K562 (cell line): ENCODE measurements around the gene ANP32B. TPM values are rescaled to one million over a fixed set of nuclear protein-coding genes. Genes with fewer than 3 reads are reported as not detected.

ENCODE experiments used
- DACH1 ChIP-seq: fragments of 450-650 bp; IDR thresholded peaks from 2 replicates; pipeline ENCODE4 v1.6.1; 2018; ENCODE audit not compliant: partially characterized antibody
- FOXK2 ChIP-seq, 2 experiments: fragments of 450-650 bp; IDR thresholded peaks in 1 of 2; conservative IDR thresholded peaks in 1 of 2; 2 replicates each; pipeline ENCODE4 v1.6.1; 2016; ENCODE audit warnings: low read depth in 2 of 2, mild to moderate bottlenecking in 1 of 2
- FUS ChIP-seq: fragments of 200-400 bp; formaldehyde crosslinking; optimal IDR thresholded peaks from 2 replicates; pipeline ENCODE3; 2017; ENCODE audit warnings: low read depth, low read length
- HDAC2 ChIP-seq: fragments of 450-650 bp; IDR thresholded peaks from 2 replicates; pipeline ENCODE4 v1.6.1; 2016; ENCODE audit warnings: mild to moderate bottlenecking
- KDM4B ChIP-seq, 2 experiments: fragments of 450-650 bp in 1 of 2; sonication (generic) in 1 of 2; IDR thresholded peaks; 2 replicates each; pipeline ENCODE4 v1.6.1; 2016 to 2017; ENCODE audit warnings: borderline replicate concordance in 2 of 2, antibody characterized with exemption in 1 of 2, low read depth in 1 of 2, mild to moderate bottlenecking in 1 of 2
- KLF16 ChIP-seq: IDR thresholded peaks from 2 replicates; pipeline ENCODE4 v1.6.1; 2016; ENCODE audit warnings: antibody characterized with exemption
- MIER1 ChIP-seq: fragments of 450-650 bp; IDR thresholded peaks from 2 replicates; pipeline ENCODE4 v1.6.1; 2016; ENCODE audit warnings: antibody characterized with exemption, mild to moderate bottlenecking, low read depth
- MTF1 ChIP-seq: fragments of 250-450 bp; sonication (Bioruptor Pico); IDR thresholded peaks from 2 replicates; pipeline ENCODE4 v1.9.0; 2021; ENCODE audit warnings: moderate library complexity, mild to moderate bottlenecking, inconsistent platforms, borderline replicate concordance
- MYC ChIP-seq, 2 experiments: fragments of 250-450 bp in 1 of 2; sonication (Bioruptor Pico) in 1 of 2; IDR thresholded peaks; 2 replicates each; pipeline versions ENCODE4 v1.5.1 to v1.6.1; 2012 to 2021; ENCODE audit warnings: low read depth in 2 of 2, borderline replicate concordance in 1 of 2, improper control_type of control experiment in 1 of 2, low read length in 1 of 2, mild to moderate bottlenecking in 1 of 2, moderate library complexity in 1 of 2
- PTTG1 ChIP-seq: fragments of 450-650 bp; IDR thresholded peaks from 2 replicates; pipeline ENCODE4 v1.6.1; 2016; ENCODE audit warnings: low read depth, mild to moderate bottlenecking, missing genetic modification characterization, missing compliant biosample characterization
- RB1 ChIP-seq: fragments of 450-650 bp; IDR thresholded peaks from 2 replicates; pipeline ENCODE4 v1.6.1; 2017; ENCODE audit warnings: low read depth, mild to moderate bottlenecking
- SMAD2 ChIP-seq: fragments of 150-350 bp; IDR thresholded peaks from 2 replicates; pipeline ENCODE4 v1.6.1; 2014; ENCODE audit warnings: low read depth, mild to moderate bottlenecking, low read length
- SMARCA5 ChIP-seq: fragments of 450-650 bp; IDR thresholded peaks from 2 replicates; pipeline ENCODE4 v1.6.1; 2016
- ZNF282 ChIP-seq: sonication (generic); formaldehyde crosslinking; IDR thresholded peaks from 2 replicates; pipeline ENCODE4 v1.8.1; 2023; ENCODE audit warnings: missing genetic modification reagents
- ZNF778 ChIP-seq: fragments of 450-650 bp; formaldehyde crosslinking; IDR thresholded peaks from 2 replicates; pipeline ENCODE4 v1.4.0; 2020; ENCODE audit warnings: mild to moderate bottlenecking, moderate library complexity
- polyA plus RNA-seq, 8 experiments: library from polyadenylated mRNA; depleted of rRNA in 4 of 8; stranded (reverse) in 5 of 8; unstranded in 3 of 8; fragments of >200 nt; fragmentation: Nextera tagmentation in 2 of 8; fragmentation: Illumina TruSeq in 1 of 8; extraction: Ambion mirVana in 2 of 8; extraction: Trizol in 1 of 8; gene quantifications; 2 replicates each; pipeline versions ENCODE4 v1.2.1 to v1.2.3, GENCODE V29; 2011 to 2014; ENCODE audit warnings: inconsistent platforms in 1 of 8, missing spikeins in 1 of 8
- total RNA-seq, 7 experiments: library from RNA; depleted of rRNA in 6 of 7; stranded (reverse); fragments of >200 nt in 6 of 7; fragmentation: Illumina TruSeq in 2 of 7; extraction: Trizol in 2 of 7; gene quantifications; 2 replicates each; pipeline versions ENCODE4 v1.2.1 to v1.2.3, GENCODE V29; 2011 to 2021; ENCODE audit warnings: low replicate concordance in 1 of 7
- TF ChIP-seq, protein P1 (sequence below): fragments of 250-450 bp; sonication (Bioruptor Pico); IDR thresholded peaks from 2 replicates; pipeline ENCODE4 v1.9.0; 2021; ENCODE audit warnings: mild to moderate bottlenecking, inconsistent platforms
- TF ChIP-seq, protein P2 (sequence below): sonication (generic); formaldehyde crosslinking; IDR thresholded peaks from 2 replicates; pipeline ENCODE4 v1.4.0; 2020; ENCODE audit warnings: mild to moderate bottlenecking, missing genetic modification reagents
- TF ChIP-seq, protein P3 (sequence below): sonication (generic); formaldehyde crosslinking; IDR thresholded peaks from 2 replicates; pipeline ENCODE4 v1.8.1; 2023; ENCODE audit warnings: mild to moderate bottlenecking, missing genetic modification reagents
- TF ChIP-seq, protein P4 (sequence below): fragments of 250-450 bp; sonication (Bioruptor Pico); IDR thresholded peaks from 2 replicates; pipeline ENCODE4 v1.4.0; 2020; ENCODE audit warnings: borderline replicate concordance

The ANP32B gene
- total and polyA plus RNA-seq, 9 of the 15 experiments (the other 6 are each of a cell fraction or from before 2014, with no cell fraction given), result 68.9 to 815 (median 141) TPM

DNA sequence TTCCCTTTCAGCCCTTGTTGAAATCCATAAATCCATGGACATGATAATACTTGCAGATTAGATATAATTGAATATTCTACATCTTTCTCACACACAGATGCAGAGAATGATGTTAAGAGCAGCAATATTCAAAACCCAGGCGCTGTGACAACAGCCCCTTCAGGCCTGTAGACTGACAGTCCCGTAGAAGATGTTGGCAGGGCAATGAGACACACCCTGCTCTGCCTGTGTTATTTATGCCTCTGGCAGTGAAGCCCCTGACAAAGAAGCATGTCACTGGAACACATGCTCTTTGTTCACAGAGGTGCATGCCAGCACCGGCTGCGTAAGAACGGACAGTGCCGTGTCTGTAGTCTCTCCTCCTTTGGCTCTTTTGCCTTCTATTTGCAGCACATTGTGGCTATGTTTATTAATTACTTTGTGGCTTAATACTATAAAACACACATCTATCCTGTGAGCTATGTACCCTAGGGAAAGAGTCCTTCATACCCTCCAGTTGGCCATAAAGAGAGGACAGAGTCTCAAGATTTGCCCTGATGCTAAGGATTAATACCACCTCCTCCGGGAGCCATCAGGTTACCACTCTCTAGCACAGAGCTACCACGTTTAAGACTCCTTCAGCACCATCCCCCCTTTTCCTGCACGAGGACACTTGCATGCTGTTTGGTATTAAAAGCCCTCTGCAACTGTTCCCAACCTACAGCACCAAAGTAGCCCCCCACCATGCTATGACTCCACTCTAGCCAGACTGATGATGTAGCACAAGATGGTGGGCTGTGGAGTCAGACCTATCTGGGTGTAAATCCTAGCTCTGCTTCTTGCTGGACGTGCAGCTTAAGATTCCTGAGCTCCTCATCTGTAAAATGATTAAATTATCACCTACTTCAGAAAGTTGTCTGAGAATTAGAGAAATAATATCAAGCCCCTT is 2.0 kb upstream of the ANP32B start (continued):
- TF ChIP-seq, protein P1, sequence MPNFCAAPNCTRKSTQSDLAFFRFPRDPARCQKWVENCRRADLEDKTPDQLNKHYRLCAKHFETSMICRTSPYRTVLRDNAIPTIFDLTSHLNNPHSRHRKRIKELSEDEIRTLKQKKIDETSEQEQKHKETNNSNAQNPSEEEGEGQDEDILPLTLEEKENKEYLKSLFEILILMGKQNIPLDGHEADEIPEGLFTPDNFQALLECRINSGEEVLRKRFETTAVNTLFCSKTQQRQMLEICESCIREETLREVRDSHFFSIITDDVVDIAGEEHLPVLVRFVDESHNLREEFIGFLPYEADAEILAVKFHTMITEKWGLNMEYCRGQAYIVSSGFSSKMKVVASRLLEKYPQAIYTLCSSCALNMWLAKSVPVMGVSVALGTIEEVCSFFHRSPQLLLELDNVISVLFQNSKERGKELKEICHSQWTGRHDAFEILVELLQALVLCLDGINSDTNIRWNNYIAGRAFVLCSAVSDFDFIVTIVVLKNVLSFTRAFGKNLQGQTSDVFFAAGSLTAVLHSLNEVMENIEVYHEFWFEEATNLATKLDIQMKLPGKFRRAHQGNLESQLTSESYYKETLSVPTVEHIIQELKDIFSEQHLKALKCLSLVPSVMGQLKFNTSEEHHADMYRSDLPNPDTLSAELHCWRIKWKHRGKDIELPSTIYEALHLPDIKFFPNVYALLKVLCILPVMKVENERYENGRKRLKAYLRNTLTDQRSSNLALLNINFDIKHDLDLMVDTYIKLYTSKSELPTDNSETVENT (CRISPR knock-in tag), result no peak
- TF ChIP-seq DACH1 (no peak), KLF16 (no peak), FUS (no peak), PTTG1 (peak; percentile 14; the same call in 1 of the 2 replicates), ZNF282 (CRISPR knock-in tag) (no peak), SMARCA5 (no peak), MYC (IDR thresholded peaks at IDR 0.05; ENCODE audit: low read depth, low read length) (no peak; the same call in 1 of the 2 replicates), MYC (CRISPR knock-in tag; IDR thresholded peaks at IDR 0.05; ENCODE audit: borderline replicate concordance, low read depth) (peak; percentile 23; the same call in 1 of the 2 replicates), KDM4B (IDR thresholded peaks at IDR 0.05; ENCODE audit: borderline replicate concordance in 2 of 2, low read depth in 1 of 2) (no peak), ZNF778 (CRISPR knock-in tag) (no peak), RB1 (0 out of 2 replicates have a peak, but pooled peaks have one; percentile 8), MTF1 (CRISPR knock-in tag) (0 out of 2 replicates have a peak, but pooled peaks have one; percentile 33), SMAD2 (no peak), FOXK2 (conservative IDR thresholded peaks at IDR 0.05 in 1 of 2, IDR thresholded peaks at IDR 0.05 in 1 of 2; ENCODE audit: low read depth in 2 of 2) (peak in 1 of 2 experiments; percentile 14; a peak in 1 of 4 replicates), HDAC2 (no peak), MIER1 (no peak)
- TF ChIP-seq, protein P2, sequence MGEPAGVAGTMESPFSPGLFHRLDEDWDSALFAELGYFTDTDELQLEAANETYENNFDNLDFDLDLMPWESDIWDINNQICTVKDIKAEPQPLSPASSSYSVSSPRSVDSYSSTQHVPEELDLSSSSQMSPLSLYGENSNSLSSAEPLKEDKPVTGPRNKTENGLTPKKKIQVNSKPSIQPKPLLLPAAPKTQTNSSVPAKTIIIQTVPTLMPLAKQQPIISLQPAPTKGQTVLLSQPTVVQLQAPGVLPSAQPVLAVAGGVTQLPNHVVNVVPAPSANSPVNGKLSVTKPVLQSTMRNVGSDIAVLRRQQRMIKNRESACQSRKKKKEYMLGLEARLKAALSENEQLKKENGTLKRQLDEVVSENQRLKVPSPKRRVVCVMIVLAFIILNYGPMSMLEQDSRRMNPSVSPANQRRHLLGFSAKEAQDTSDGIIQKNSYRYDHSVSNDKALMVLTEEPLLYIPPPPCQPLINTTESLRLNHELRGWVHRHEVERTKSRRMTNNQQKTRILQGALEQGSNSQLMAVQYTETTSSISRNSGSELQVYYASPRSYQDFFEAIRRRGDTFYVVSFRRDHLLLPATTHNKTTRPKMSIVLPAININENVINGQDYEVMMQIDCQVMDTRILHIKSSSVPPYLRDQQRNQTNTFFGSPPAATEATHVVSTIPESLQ (CRISPR knock-in tag), result 0 out of 2 replicates have a peak, but pooled peaks have one; percentile 50
- TF ChIP-seq, protein P3, sequence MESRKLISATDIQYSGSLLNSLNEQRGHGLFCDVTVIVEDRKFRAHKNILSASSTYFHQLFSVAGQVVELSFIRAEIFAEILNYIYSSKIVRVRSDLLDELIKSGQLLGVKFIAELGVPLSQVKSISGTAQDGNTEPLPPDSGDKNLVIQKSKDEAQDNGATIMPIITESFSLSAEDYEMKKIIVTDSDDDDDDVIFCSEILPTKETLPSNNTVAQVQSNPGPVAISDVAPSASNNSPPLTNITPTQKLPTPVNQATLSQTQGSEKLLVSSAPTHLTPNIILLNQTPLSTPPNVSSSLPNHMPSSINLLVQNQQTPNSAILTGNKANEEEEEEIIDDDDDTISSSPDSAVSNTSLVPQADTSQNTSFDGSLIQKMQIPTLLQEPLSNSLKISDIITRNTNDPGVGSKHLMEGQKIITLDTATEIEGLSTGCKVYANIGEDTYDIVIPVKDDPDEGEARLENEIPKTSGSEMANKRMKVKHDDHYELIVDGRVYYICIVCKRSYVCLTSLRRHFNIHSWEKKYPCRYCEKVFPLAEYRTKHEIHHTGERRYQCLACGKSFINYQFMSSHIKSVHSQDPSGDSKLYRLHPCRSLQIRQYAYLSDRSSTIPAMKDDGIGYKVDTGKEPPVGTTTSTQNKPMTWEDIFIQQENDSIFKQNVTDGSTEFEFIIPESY (CRISPR knock-in tag), result no peak
- TF ChIP-seq, protein P4, sequence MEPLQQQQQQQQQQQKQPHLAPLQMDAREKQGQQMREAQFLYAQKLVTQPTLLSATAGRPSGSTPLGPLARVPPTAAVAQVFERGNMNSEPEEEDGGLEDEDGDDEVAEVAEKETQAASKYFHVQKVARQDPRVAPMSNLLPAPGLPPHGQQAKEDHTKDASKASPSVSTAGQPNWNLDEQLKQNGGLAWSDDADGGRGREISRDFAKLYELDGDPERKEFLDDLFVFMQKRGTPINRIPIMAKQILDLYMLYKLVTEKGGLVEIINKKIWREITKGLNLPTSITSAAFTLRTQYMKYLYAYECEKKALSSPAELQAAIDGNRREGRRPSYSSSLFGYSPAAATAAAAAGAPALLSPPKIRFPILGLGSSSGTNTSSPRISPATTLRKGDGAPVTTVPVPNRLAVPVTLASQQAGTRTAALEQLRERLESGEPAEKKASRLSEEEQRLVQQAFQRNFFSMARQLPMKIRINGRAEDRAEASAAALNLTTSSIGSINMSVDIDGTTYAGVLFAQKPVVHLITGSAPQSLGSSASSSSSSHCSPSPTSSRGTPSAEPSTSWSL (CRISPR knock-in tag), result 0 out of 2 replicates have a peak, but pooled peaks have one; percentile 24
